HG03135 (cell line): ENCODE measurements around the gene YBX1.
"Not testable (repeated sequence)": the region's sequence is repeated elsewhere in the genome, so short reads cannot be mapped to it uniquely, and the experiment has no call there.

Experiments
- ATAC-seq: cut with Tn5 transposase; IDR thresholded peaks from one replicate; pipeline ENCODE4 v1.9.1; 2021; ENCODE audit warnings: mild to moderate bottlenecking, moderate library complexity; ENCODE audit not compliant: unreplicated experiment

The YBX1 gene

GRCh38 chr1:42689912-42690311, 7.7 kb downstream of the YBX1 start:
- no peak for ATAC-seq

GRCh38 chr1:42690477-42691156, 8.4 kb downstream of the YBX1 start:
- no peak for ATAC-seq

DNA sequence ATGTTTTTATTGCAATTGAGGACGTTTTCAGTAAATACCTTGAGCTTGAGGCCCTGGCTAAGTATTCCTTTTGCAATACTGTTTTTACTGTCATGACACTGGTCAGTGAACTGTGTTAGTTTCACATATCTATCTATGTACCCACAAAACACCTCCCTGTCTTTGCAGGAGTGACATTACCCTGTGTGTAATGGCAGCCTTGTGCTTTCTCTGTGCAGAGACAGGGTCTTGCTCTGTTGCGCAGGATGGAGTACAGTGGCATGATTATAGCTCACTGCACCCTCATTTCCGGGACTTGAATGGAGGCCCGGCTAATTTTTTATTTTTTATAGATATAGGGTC, 8.9 kb downstream of the YBX1 start:
- ATAC-seq: no peak

DNA sequence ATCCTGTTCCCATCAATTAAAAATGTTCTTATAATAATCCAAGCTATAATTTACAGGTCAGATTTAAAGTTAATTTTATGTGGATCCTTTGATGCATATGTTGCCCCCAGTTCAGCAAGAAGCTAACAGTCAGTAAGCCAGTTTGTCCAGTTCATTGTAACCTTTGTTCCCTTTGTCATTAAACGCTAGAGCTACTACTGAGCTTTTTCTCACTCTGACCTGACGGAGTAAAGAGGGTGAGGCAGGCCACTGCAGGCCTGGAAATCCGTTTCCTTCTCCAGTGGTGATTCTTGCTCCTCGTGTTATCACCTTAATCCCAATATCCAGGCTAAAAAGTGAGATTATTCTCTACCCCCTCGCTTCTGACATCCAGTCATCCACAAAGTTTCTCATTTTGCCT, 10.2 kb downstream of the YBX1 start:
- no peak for ATAC-seq

- no peak for ATAC-seq
These were observed 10.7 kb downstream of the YBX1 start for GRCh38 chr1:42692911-42693310.

DNA sequence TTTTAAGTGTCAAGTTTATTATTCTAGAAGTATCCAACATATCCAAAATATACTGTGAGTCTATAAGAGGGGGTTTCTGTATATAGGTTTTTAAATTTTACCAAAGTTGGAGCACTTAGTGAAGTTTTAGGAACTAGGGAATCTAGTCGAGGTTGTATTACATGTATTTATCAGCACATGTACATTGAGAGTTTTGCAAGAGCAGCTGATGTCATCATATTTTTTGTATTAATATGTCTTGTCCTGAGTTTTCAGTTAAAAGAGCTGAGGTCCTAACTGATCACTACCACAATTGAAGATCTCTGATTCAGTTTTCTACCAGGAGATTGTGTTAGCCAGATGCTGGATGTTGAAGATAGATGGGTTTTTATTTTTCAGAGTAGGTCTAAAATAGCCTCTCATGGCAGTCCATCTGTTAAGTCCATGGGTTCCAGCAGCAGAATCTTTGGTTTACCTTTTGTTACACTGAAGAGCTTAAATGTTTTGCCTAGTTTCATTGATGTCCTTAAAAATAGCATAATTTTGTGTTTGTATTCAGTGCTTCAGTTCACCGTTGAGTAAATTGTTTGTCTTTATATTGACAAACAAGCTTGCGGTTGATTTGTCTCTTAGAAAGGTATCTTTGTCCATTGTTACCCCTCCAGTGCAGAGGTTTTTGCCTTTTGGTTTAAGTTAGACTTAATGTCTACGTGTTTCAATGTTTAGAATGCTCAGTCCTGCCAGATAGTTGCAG, 16.0 kb downstream of the YBX1 start:
- ATAC-seq: no peak

GRCh38 chr1:42700006-42700405, 17.8 kb downstream of the YBX1 start:
- ATAC-seq: no peak

DNA sequence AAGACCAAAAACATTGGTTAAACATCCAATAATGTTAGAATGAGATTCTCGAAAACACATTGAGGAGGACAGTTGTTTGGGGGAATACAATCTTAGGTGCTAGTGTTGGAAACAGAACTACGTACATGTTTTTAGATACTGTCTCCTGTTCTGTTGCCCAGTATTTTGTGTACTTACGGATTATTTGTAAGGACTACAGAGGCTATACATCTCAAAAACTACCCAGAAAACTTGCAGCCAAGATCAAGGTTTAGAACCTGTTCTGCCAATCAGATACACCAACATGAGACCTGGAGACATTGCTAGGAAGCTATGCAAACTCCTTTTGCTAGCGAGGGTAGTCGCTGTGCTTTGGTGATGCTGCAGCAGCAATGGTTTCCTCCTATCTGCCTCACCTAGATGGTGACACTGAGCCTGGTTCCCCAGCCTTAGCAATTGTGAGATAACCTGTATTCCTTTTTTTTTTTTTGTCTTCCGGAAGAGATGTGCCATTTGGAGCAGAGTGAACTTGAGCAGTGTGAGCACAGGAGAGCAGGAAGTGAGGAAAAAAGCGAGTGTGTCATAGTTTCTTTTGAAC, 21.8 kb downstream of the YBX1 start:
- no peak for ATAC-seq

- not testable (repeated sequence) for ATAC-seq
These were observed 30.6 kb downstream of the YBX1 start for GRCh38 chr1:42712808-42713207.

DNA sequence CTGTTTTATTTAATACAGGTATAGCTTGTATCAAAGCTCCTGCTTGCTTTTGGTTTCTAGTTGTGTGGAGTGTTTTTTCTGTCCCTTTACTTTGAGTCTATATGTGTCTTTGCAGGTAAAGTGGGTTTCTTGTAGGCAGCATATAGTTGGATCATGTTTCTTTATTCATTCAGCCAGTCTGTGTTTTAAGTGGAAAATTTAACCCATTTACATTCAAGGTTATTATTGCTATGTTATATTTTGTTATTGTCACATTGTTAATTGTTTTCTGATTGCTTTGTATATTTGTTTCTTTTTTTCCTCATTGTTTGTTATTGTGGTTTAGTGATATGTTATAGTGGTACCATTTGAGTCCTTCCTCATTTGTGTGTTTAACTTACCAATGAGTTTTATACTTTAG, 31.1 kb downstream of the YBX1 start:
- no peak for ATAC-seq

GRCh38 chr1:42714441-42714840, 32.2 kb downstream of the YBX1 start:
- not testable (repeated sequence) for ATAC-seq

DNA sequence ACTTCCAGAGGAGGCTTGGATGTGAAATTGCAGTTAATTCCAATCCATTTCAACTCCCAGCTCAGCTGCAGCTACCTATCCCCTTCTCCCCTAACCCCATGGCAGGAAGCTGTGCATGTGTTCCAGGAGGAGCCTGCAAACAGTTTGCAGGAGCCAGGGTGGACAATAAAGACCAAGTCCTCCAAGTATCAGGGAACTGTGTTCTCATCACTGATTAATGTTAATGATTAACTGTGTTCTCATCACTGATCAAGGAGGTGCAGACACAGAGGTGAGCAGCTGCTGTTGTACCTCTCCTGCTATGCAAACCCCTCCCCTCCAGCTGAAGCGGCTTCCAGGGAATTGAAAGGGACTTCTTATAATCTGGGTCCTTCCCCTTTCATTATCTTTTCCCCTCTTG, 38.6 kb downstream of the YBX1 start:
- ATAC-seq: no peak

DNA sequence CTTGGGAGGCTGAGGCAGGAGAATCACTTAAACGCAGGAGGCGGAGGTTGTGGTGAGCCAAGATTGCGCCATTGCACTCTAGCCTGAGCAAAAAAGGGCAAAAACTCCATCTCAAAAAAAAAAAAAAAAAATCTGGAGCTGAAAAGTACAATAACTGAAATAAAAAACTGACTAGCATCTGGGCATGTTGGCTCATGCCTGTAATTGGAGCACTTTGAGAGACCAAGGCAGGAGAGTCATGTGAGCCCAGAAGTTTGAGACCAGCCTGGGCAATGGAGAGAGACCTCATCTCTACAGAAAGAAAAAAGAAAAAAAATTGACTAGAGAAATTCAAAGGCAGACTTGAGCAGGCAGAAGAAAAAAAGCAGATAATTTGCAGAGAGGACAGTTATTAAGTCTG, 39.7 kb downstream of the YBX1 start:
- no peak for ATAC-seq

GRCh38 chr1:42722403-42722802, 40.2 kb downstream of the YBX1 start:
- ATAC-seq: not testable (repeated sequence)

GRCh38 chr1:42723511-42723910, 41.3 kb downstream of the YBX1 start:
- ATAC-seq: no peak

GRCh38 chr1:42725820-42726219, 43.6 kb downstream of the YBX1 start:
- ATAC-seq: not testable (repeated sequence)

DNA sequence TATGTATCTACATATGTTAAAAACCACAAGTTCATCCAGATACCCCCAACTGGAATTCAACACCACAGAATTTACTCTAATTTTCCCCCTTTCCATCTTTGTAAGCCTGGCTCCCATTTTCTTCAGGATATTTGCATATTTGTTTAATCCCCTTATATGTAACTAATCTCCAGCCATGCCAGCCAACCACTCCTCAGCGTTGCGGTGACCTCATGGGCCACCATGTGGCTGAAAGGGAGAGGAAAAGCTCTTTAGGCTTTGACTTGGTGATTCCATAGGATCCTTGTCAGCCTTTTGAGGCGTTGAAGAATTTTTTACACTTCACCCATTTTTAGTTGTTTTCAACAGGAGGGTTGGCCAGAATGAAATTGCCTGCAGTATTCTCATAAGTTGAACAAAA, 47.8 kb downstream of the YBX1 start:
- ATAC-seq: no peak

DNA sequence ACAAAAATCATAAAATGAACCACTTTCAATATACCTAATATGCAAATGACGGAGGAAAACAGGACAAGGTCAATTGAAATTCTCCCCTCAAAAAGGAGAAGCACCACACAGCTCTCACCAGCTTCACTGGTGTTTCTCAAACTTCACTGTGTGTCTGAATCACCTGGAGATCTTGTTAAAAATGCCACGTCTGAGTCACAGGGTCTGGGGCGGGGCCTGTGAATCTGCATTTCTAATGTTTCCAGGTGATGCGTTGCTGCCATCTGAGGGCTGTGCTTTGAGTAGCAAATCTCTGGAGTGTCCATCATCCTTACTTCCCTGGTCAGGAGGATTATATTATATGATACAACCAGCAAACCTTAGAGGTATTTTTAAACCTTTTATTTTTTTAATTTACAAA, 48.8 kb downstream of the YBX1 start:
- no peak for ATAC-seq

DNA sequence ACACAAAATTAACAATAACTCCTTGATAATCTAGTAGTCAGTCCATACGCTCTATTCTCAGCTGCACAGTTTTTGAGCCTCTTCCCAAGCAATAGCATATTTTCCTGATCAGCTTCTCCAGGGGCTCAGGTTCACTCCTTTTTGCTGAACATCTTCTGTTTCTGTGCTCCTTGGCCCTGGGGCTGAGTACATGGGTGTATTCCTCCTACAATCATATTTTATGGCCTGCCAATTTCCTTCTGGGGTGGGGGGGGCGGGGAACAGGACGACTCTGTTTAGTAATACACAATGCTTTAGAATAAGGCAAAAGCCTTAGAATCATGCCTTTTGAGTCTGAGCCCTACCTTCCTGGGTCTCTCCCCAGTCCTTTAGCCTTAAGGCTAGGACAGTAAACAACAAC, 49.4 kb downstream of the YBX1 start:
- no peak for ATAC-seq

- ATAC-seq: no peak
These were observed 50.0 kb downstream of the YBX1 start for GRCh38 chr1:42732126-42732680.

DNA sequence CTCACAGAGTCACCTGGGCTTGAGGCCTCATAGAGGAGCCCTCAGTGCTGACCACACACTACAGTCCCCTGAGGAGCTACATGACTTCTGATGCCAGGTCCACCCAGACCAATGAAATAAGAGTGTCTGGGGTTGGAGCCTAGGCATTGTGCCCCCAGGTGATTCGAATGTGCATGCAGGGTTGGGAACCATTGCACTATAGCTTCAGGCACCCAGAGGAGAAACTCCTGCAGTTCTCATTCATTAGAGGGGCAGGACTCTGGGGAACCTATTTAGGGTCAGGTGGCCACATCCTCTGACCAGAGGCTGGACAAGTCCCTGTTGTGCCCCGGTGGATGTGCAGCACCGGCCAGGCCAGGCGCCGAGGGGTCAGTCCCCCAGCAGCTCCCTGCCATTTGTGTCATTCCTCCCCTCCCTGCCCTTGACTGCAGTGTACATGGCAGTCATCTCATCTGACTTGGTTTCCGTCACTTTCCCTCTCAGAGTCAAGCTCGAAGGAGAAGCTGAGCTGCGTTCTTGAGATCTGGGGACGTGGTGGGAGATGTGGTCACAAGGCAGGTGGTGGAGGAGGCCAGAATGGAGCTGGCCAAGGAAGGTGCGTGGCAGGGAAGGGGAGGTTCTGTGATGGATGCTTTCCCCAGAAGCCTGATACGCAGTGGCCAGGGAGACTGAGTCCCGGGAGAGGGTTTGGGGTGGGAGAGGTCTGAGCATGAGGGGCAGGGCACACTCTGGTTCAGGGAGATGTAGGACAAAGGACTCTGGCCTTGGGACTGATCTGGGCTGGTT, 51.4 kb downstream of the YBX1 start:
- no peak for ATAC-seq
